Measurements from ENCODE around the gene SPAG4.

The SPAG4 gene

GRCh38 chr20:35615667-35616464 lies at the start of gene SPAG4:
SPAG4 (plus strand) TSS chr20:35615829; CDS start chr20:35616004, 175 bp downstream.
- H3K36me3 ChIP-seq (replicated peaks) = no peaks in the 10 kb centered on the region
- peak within 1 kb of the TSS; percentile 86 for H3K27ac ChIP-seq
- peak; percentile 100 for DNase-seq
- TF ChIP-seq CTCF (IDR thresholded peaks at IDR 0.05; ENCODE audit: low read depth, low read length, missing control alignments) = no peak
- in situ Hi-C loops (cut with HindIII; ENCODE audit: low pct_ligation_motif_present, low sequenced_read_pairs) = no loop called here
- H3K4me3 ChIP-seq (ENCODE audit: low read depth, low read length) = peak within 1 kb of the TSS; percentile 61
- no peaks in the 10 kb centered on the region for H3K27me3 ChIP-seq (replicated peaks)

GRCh38 chr20:35568645-35569044 lies 47.0 kb upstream of the SPAG4 start:
- no peak for DNase-seq
- H3K27ac ChIP-seq = no peak overlapping the region
- in situ Hi-C loops (cut with HindIII; ENCODE audit: low pct_ligation_motif_present, low sequenced_read_pairs) = no loop called here
- peak; percentile 55 for TF ChIP-seq CTCF (IDR thresholded peaks at IDR 0.05; ENCODE audit: low read depth, low read length, missing control alignments)
- H3K4me3 ChIP-seq (ENCODE audit: low read depth, low read length) = no peak overlapping the region
- no peaks in the 10 kb centered on the region for H3K27me3 ChIP-seq (replicated peaks)
- no peaks in the 10 kb centered on the region for H3K36me3 ChIP-seq (replicated peaks)

GRCh38 chr20:35571555-35571954 lies 44.1 kb upstream of the SPAG4 start:
- Histone ChIP-seq H3K27me3 (replicated peaks) (no peaks in the 10 kb centered on the region), H3K27ac (no peak overlapping the region), H3K36me3 (replicated peaks) (no peaks in the 10 kb centered on the region), H3K4me3 (ENCODE audit: low read depth, low read length) (no peak overlapping the region)
- DNase-seq = no peak
- TF ChIP-seq CTCF (IDR thresholded peaks at IDR 0.05; ENCODE audit: low read depth, low read length, missing control alignments) = no peak
- in situ Hi-C loops (cut with HindIII; ENCODE audit: low pct_ligation_motif_present, low sequenced_read_pairs) = no loop called here

- Histone ChIP-seq H3K27ac (no peak overlapping the region), H3K4me3 (ENCODE audit: low read depth, low read length) (no peak overlapping the region), H3K36me3 (replicated peaks) (no peaks in the 10 kb centered on the region), H3K27me3 (replicated peaks) (no peaks in the 10 kb centered on the region)
- DNase-seq = no peak
- in situ Hi-C loops (cut with HindIII; ENCODE audit: low pct_ligation_motif_present, low sequenced_read_pairs) = no loop called here
- TF ChIP-seq CTCF (IDR thresholded peaks at IDR 0.05; ENCODE audit: low read depth, low read length, missing control alignments) = no peak
Measured at GRCh38 chr20:35572838-35573237, 42.8 kb upstream of the SPAG4 start.

- in situ Hi-C loops (cut with HindIII; ENCODE audit: low pct_ligation_motif_present, low sequenced_read_pairs) = no loop called here
- H3K4me3 ChIP-seq (ENCODE audit: low read depth, low read length) = no peak overlapping the region
- no peak overlapping the region for H3K27ac ChIP-seq
- H3K27me3 ChIP-seq (replicated peaks) = no peaks in the 10 kb centered on the region
- no peaks in the 10 kb centered on the region for H3K36me3 ChIP-seq (replicated peaks)
- no peak for TF ChIP-seq CTCF (IDR thresholded peaks at IDR 0.05; ENCODE audit: low read depth, low read length, missing control alignments)
- DNase-seq = no peak
Measured at GRCh38 chr20:35575958-35576357, 39.7 kb upstream of the SPAG4 start.

- no peak overlapping the region for H3K4me3 ChIP-seq (ENCODE audit: low read depth, low read length)
- H3K27ac ChIP-seq = no peak overlapping the region
- in situ Hi-C loops (cut with HindIII; ENCODE audit: low pct_ligation_motif_present, low sequenced_read_pairs) = no loop called here
- H3K36me3 ChIP-seq (replicated peaks) = no peaks in the 10 kb centered on the region
- TF ChIP-seq CTCF (IDR thresholded peaks at IDR 0.05; ENCODE audit: low read depth, low read length, missing control alignments) = no peak
- no peak for DNase-seq
- no peaks in the 10 kb centered on the region for H3K27me3 ChIP-seq (replicated peaks)
Measured at GRCh38 chr20:35576816-35577215, 38.8 kb upstream of the SPAG4 start.

Measured in brain microvascular endothelial cell (primary cell).